Measurements from ENCODE around the gene CABP2.
"Not testable (repeated sequence)": the region's sequence is repeated elsewhere in the genome, so short reads cannot be mapped to it uniquely, and the experiment has no call there.

CABP2 gene

GRCh38 chr11:67522844-67523555 is at the start of gene CABP2:
CABP2 (minus strand) TSS chr11:67523446; CDS start chr11:67523326, 120 bp downstream.
- no peak for DNase-seq (ENCODE audit: low spot score)

- no peak for DNase-seq (ENCODE audit: low spot score)
These were observed 49.6 kb upstream of the CABP2 start for GRCh38 chr11:67572747-67573419.

- DNase-seq (ENCODE audit: low spot score): no peak
These were observed 49.1 kb upstream of the CABP2 start for GRCh38 chr11:67572305-67572704.

GRCh38 chr11:67571443-67571842 is 48.2 kb upstream of the CABP2 start:
- DNase-seq (ENCODE audit: low spot score): no peak

- DNase-seq (ENCODE audit: low spot score): no peak
These were observed 41.0 kb upstream of the CABP2 start for GRCh38 chr11:67564230-67564629.

GRCh38 chr11:67563705-67564114 is 40.5 kb upstream of the CABP2 start:
- not testable (repeated sequence) for DNase-seq (ENCODE audit: low spot score)

GRCh38 chr11:67562963-67563704 is 39.9 kb upstream of the CABP2 start:
- DNase-seq (ENCODE audit: low spot score): no peak

GRCh38 chr11:67561971-67562619 is 38.8 kb upstream of the CABP2 start:
- peak; percentile 60 for DNase-seq (ENCODE audit: low spot score)

- DNase-seq (ENCODE audit: low spot score): peak; percentile 32
These were observed 35.0 kb upstream of the CABP2 start for GRCh38 chr11:67558084-67558772.

- DNase-seq (ENCODE audit: low spot score): no peak
These were observed 33.0 kb upstream of the CABP2 start for GRCh38 chr11:67556244-67556643.

- not testable (repeated sequence) for DNase-seq (ENCODE audit: low spot score)
These were observed 28.5 kb upstream of the CABP2 start for GRCh38 chr11:67551697-67552096.

- DNase-seq (ENCODE audit: low spot score): no peak
These were observed 27.9 kb upstream of the CABP2 start for GRCh38 chr11:67551127-67551526.

GRCh38 chr11:67548555-67549110 is 25.4 kb upstream of the CABP2 start:
- DNase-seq (ENCODE audit: low spot score): no peak

GRCh38 chr11:67548112-67548511 is 24.9 kb upstream of the CABP2 start:
- DNase-seq (ENCODE audit: low spot score): not testable (repeated sequence)

GRCh38 chr11:67545280-67545679 is 22.0 kb upstream of the CABP2 start:
- no peak for DNase-seq (ENCODE audit: low spot score)

- no peak for DNase-seq (ENCODE audit: low spot score)
These were observed 21.5 kb upstream of the CABP2 start for GRCh38 chr11:67544616-67545242.

GRCh38 chr11:67543585-67543984 is 20.3 kb upstream of the CABP2 start:
- no peak for DNase-seq (ENCODE audit: low spot score)

GRCh38 chr11:67542971-67543370 is 19.7 kb upstream of the CABP2 start:
- no peak for DNase-seq (ENCODE audit: low spot score)

GRCh38 chr11:67542169-67542568 is 18.9 kb upstream of the CABP2 start:
- no peak for DNase-seq (ENCODE audit: low spot score)

GRCh38 chr11:67541198-67541597 is 18.0 kb upstream of the CABP2 start:
- no peak for DNase-seq (ENCODE audit: low spot score)

GRCh38 chr11:67539550-67539949 is 16.3 kb upstream of the CABP2 start:
- DNase-seq (ENCODE audit: low spot score): no peak
